ENCODE measurements around the gene DCDC2C.

DCDC2C gene

DNA sequence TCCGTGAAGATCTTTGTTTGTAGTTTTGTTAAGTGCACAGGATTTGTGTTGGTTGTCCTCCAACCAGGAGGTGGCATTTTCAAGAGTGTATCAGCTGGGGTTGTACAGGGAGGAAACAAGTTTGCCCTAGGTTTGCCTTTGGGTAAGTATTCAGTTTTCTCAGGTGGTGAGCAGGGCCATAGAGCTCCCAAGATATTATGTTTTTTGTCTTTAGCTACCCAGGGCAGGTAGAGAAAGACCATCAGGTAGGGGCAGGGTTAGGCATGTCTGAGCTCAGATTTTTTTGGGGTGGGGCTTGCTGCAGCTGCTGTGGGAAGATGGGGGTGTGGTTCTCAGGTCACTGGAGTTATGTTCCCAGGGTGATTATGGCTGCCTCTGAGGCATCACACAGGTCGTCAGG is 191.6 kb downstream of the DCDC2C start:
- Mint-ChIP-seq H3K9me3 (no peaks in the 10 kb centered on the region), H3K4me3 (no peak overlapping the region), H3K27me3 (ENCODE audit: low read depth) (no peaks in the 10 kb centered on the region), H3K4me1 (ENCODE audit: low read depth) (no peaks in the 10 kb centered on the region), H3K36me3 (ENCODE audit: low read depth) (no peaks in the 10 kb centered on the region), H3K27ac (no peak overlapping the region)
- DNase-seq (ENCODE audit: low spot score), result no peak

Measured in T-helper 2 cell treated with Interferon-gamma antibody and Interleukin-4, amounts not matched to agents 5 μg/mL and 100 μg/mL, for 36 hours (primary cell).